Measurements from ENCODE around the gene SYT11.

- TF ChIP-seq SUZ12 (IDR thresholded peaks at IDR 0.05; ENCODE audit: low read length) (no peak), CTCF (IDR thresholded peaks at IDR 0.05; ENCODE audit: control extremely low read depth in 1 of 3, insufficient read depth in 1 of 3, low read depth in 1 of 3, low read length in 3 of 3) (no peak)
Observed at GRCh38 chr1:155864393-155864792, 5.0 kb downstream of the SYT11 start.
